Lower leg skin (tissue), 4 donors: ENCODE results near the gene AHR. TPM values are rescaled to one million over a fixed set of nuclear protein-coding genes. Genes with fewer than 3 reads are reported as not detected.

Experiments used
- DNase-seq, 2 donors: peaks; one replicate each; pipeline ENCODE4 v3.0.0-alpha.2; 2019; ENCODE audit warnings: low spot score in 2 of 2
- H3K4me3 ChIP-seq: fragments of 200-600 bp; sonication (generic); 2 replicates; pipeline ENCODE4 v1.5.1; 2017; ENCODE audit warnings: mild to moderate bottlenecking, low read depth; ENCODE audit not compliant: poor library complexity, severe bottlenecking
- POLR2A ChIP-seq, 2 donors: fragments of 450-650 bp; IDR thresholded peaks; one replicate each; pipeline ENCODE4 v1.6.1; 2016 to 2017; ENCODE audit warnings: antibody characterized with exemption in 2 of 2, mild to moderate bottlenecking in 1 of 2, moderate library complexity in 1 of 2
- WGBS, 2 donors: methylation state at CpG; one replicate each; pipeline ENCODE4 v1.1.5; 2018; 5-methylcytosine and 5-hydroxymethylcytosine counted together
- intact Hi-C: fragments of 100-400 bp; cut with DNase I; formaldehyde crosslinking; loops from one replicate; pipeline ENCODE4 v1.15.0; 2023; ENCODE audit warnings: low total_unique reads
- total RNA-seq, 4 donors: library from RNA; depleted of rRNA; stranded (reverse); fragments of >200 nt; gene quantifications; one replicate each; pipeline ENCODE4 v1.1.0, GENCODE V29; 2016
- TF ChIP-seq, protein P1 (sequence below), 3 donors: fragments of 450-650 bp; IDR thresholded peaks; one replicate each; pipeline ENCODE4 v1.5.1; 2016; ENCODE audit warnings: antibody characterized with exemption in 3 of 3, mild to moderate bottlenecking in 3 of 3, moderate library complexity in 2 of 3

AHR gene
- total RNA-seq, 4 donors from 2014 or later, result 83.2 to 92.7 (median 90.0) TPM

DNA sequence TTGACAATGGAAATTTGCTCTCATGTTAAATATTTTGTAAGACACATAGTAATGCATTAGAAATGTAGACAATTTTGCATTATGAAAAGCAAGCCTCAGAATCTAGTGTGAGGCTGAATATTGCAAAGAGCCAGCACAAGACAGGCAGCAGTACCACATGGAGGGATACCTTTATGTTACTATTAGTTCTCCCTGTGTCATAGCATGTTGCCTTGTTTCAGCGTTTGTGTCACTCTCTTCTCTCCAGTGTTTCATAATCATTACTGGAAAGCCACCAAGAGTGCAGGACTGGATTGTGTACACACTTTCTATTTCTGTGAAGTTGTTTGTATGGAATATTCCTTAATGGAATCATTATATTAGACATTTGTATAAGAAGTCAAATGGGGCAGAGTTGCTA lies 8.5 kb downstream of the AHR start:
- intact Hi-C loops, result no loop called here
- 0 to 6% methylated on average over 1 of the region's 1 CpG for WGBS, 2 donors
- TF ChIP-seq, protein P1, sequence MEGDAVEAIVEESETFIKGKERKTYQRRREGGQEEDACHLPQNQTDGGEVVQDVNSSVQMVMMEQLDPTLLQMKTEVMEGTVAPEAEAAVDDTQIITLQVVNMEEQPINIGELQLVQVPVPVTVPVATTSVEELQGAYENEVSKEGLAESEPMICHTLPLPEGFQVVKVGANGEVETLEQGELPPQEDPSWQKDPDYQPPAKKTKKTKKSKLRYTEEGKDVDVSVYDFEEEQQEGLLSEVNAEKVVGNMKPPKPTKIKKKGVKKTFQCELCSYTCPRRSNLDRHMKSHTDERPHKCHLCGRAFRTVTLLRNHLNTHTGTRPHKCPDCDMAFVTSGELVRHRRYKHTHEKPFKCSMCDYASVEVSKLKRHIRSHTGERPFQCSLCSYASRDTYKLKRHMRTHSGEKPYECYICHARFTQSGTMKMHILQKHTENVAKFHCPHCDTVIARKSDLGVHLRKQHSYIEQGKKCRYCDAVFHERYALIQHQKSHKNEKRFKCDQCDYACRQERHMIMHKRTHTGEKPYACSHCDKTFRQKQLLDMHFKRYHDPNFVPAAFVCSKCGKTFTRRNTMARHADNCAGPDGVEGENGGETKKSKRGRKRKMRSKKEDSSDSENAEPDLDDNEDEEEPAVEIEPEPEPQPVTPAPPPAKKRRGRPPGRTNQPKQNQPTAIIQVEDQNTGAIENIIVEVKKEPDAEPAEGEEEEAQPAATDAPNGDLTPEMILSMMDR (IDR thresholded peaks at IDR 0.05), result no peak
- no peak for TF ChIP-seq POLR2A (IDR thresholded peaks at IDR 0.05)
- DNase-seq, result peak in 1 of 2 donors; percentile 43
- H3K4me3 ChIP-seq, result no peak overlapping the region

DNA sequence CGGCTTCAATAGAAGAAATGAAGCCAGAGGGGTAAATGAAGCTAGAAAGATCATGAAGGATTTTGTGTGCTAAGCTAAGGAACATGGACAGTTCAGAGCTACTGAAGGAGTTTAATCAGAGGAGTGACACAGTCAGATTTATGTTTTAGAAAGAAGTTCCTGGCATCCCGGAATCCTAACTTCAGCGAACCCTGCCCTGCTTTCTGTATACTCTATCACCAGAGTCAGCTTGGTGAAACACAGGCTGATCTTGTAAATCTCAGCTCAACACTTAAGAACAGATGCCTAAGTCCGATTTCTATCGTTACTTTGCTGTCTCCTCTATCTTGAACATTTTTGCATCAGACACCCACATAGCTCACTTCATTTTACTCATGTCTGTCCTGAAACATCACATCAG lies 9.1 kb downstream of the AHR start:
- 37 to 53% methylated on average over 5 of the region's 5 CpGs for WGBS, 2 donors
- TF ChIP-seq POLR2A (IDR thresholded peaks at IDR 0.05), result no peak
- TF ChIP-seq, protein P1 (IDR thresholded peaks at IDR 0.05), result no peak
- no peak overlapping the region for H3K4me3 ChIP-seq
- intact Hi-C loops, result no loop called here
- no peak for DNase-seq

DNA sequence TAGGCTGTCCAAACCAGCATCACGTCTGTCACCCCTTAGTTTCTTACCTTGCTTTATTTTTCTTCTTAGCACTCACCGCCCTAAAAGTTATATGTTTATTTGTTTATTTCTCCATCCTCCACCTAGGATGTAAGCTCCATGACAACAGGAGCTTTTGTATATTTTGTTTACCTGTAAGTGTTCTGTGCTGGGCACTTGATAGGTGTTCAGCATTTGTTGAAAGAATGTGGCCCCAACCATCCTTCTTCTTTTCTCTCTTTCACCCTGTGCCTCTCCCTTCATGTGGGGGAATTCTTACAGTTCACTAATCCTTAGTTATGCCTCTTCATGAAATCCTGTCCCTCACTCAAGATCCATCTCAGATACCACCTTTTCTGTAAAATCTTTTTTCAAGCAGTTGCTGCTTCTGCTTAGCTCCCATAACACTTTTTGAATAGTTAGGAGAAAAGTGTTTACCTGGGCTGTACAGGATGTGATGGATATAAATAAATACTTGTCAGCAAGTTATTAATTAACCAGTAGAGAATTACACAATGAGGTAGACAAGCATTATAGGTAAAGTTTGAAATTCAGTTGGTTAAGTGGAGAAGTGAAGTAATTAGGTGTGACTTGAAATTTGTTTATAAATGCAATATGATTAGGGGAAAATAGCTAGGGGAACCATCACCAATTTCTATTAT lies 9.7 kb downstream of the AHR start:
- intact Hi-C loops, result no loop called here
- H3K4me3 ChIP-seq, result no peak overlapping the region
- DNase-seq, result no peak
- 58 to 71% methylated on average over 2 of the region's 2 CpGs for WGBS, 2 donors
- TF ChIP-seq POLR2A (IDR thresholded peaks at IDR 0.05), result no peak
- TF ChIP-seq, protein P1 (IDR thresholded peaks at IDR 0.05), result no peak

DNA sequence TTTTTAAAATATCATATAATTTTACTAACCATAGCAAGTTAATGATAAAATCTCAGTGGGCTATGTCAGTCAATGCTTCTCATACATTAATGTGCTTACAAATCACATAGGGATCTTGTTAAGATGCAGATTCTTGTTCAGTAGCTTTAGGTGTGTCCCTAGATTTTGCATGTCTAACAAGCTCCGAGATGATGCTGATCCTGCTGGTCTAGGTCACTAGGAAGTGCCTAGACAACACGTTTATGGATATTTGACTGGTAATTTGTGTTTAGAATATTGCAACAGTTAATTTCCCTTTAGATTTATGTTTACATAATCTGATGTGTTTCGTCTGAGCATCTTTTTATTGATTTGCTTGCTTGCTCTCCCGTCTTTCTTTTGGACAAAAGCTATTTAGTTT lies 12.7 kb downstream of the AHR start:
- no peak overlapping the region for H3K4me3 ChIP-seq
- TF ChIP-seq, protein P1 (IDR thresholded peaks at IDR 0.05), result no peak
- intact Hi-C loops, result no loop called here
- no peak for DNase-seq
- WGBS, 2 donors, result 55 to 64% methylated on average over 4 of the region's 4 CpGs

DNA sequence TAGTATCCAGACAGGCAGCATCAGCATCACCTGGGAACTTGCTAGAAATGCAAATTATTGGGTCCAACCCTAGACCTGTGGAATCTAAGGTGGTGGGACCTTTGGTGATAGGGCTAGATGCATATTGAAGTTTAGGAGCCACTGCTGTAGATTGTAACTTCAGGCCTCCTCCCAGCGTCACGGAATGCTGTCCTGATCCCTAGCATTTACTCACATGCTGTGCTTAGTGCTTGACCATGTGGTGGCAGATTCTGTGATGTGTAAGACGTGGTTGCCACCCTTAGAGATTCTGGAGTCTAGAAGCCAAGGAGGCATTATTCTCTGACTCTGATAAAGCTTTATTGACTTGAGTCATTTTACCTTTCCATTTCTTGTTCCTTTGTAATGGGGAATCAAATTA lies 13.5 kb downstream of the AHR start:
- intact Hi-C loops, result no loop called here

More for the DNA sequence above, 13.5 kb downstream of the AHR start:
- H3K4me3 ChIP-seq, result no peak overlapping the region
- no peak for TF ChIP-seq POLR2A (IDR thresholded peaks at IDR 0.05)
- TF ChIP-seq, protein P1 (IDR thresholded peaks at IDR 0.05), result no peak
- DNase-seq, result no peak
- WGBS, 2 donors, result 46 to 62% methylated on average over 3 of the region's 3 CpGs
